Astrocyte (in vitro differentiated cells and primary cell): ENCODE measurements around the gene FTO. TPM values are rescaled to one million over a fixed set of nuclear protein-coding genes. Genes with fewer than 3 reads are reported as not detected.
A peak's percentile ranks its signal among the peaks of the same experiment; 100 is the strongest.
"Not testable (repeated sequence)": the region's sequence is repeated elsewhere in the genome, so short reads cannot be mapped to it uniquely, and the experiment has no call there.

ENCODE experiments used
- DNase-seq: peaks from one replicate; pipeline ENCODE4 v3.0.0-alpha.2; 2010; ENCODE audit warnings: low read depth
- FAIRE-seq: peaks from 2 replicates; lab custom pipeline; 2011; peaks lifted over from hg19 to GRCh38; lab: Jason Lieb, UNC
- H2AFZ ChIP-seq: 2 replicates; pipeline ENCODE4 v1.6.0; 2012; ENCODE audit warnings: low read depth, low read length, inconsistent platforms
- H3K27ac ChIP-seq: 2 replicates; pipeline ENCODE4 v1.5.1; 2011; ENCODE audit warnings: low read depth, low read length, inconsistent platforms
- H3K27me3 ChIP-seq: 2 replicates; pipeline ENCODE4 v1.6.0; 2011; ENCODE audit warnings: low read length, inconsistent platforms; ENCODE audit not compliant: insufficient read depth
- H3K36me3 ChIP-seq: 2 replicates; pipeline ENCODE4 v1.5.1; 2011; ENCODE audit warnings: low read length, inconsistent platforms; ENCODE audit not compliant: insufficient read depth
- H3K4me1 ChIP-seq: 2 replicates; pipeline ENCODE4 v1.5.1; 2011; ENCODE audit warnings: low read length, inconsistent platforms; ENCODE audit not compliant: insufficient read depth
- H3K4me2 ChIP-seq: 2 replicates; pipeline ENCODE4 v1.6.0; 2012; ENCODE audit warnings: low read length, inconsistent platforms
- H3K4me3 ChIP-seq: 2 replicates; pipeline ENCODE4 v1.5.1; 2011; ENCODE audit warnings: low read depth, mild to moderate bottlenecking, low read length, inconsistent platforms; ENCODE audit not compliant: insufficient read depth
- H3K79me2 ChIP-seq: 2 replicates; pipeline ENCODE4 v1.6.0; 2012; ENCODE audit warnings: mild to moderate bottlenecking, low read length, inconsistent platforms; ENCODE audit not compliant: insufficient read depth
- H3K9ac ChIP-seq: 2 replicates; pipeline ENCODE4 v1.6.0; 2012; ENCODE audit warnings: mild to moderate bottlenecking, low read length, inconsistent platforms
- H3K9me3 ChIP-seq: 2 replicates; pipeline ENCODE4 v1.5.1; 2012; ENCODE audit warnings: low read depth, mild to moderate bottlenecking, low read length, inconsistent platforms; ENCODE audit not compliant: insufficient read depth
- H4K20me1 ChIP-seq: 2 replicates; pipeline ENCODE4 v1.6.0; 2012; ENCODE audit warnings: low read length, inconsistent platforms; ENCODE audit not compliant: insufficient read depth
- H3K27ac Mint-ChIP-seq: one replicate; pipeline ENCODE4 v1.8.0; 2021; ENCODE audit warnings: mild to moderate bottlenecking, mixed read lengths; ENCODE audit not compliant: unreplicated experiment
- H3K27me3 Mint-ChIP-seq: one replicate; pipeline ENCODE4 v1.8.0; 2021; ENCODE audit warnings: low read depth, mixed read lengths; ENCODE audit not compliant: unreplicated experiment
- H3K36me3 Mint-ChIP-seq: one replicate; pipeline ENCODE4 v1.8.0; 2021; ENCODE audit warnings: low read depth, mixed read lengths; ENCODE audit not compliant: unreplicated experiment
- H3K4me1 Mint-ChIP-seq: one replicate; pipeline ENCODE4 v1.8.0; 2021; ENCODE audit warnings: low read depth, mixed read lengths; ENCODE audit not compliant: unreplicated experiment
- H3K4me3 Mint-ChIP-seq: one replicate; pipeline ENCODE4 v1.8.0; 2021; ENCODE audit warnings: mild to moderate bottlenecking, moderate library complexity, mixed read lengths; ENCODE audit not compliant: unreplicated experiment
- H3K9me3 Mint-ChIP-seq: one replicate; pipeline ENCODE4 v1.8.0; 2021; ENCODE audit warnings: mild to moderate bottlenecking, mixed read lengths; ENCODE audit not compliant: unreplicated experiment
- CTCF ChIP-seq: IDR thresholded peaks from 2 replicates; pipeline ENCODE4 v1.5.1; 2011; ENCODE audit warnings: low read depth, mild to moderate bottlenecking, inconsistent platforms, low read length, moderate library complexity; ENCODE audit not compliant: insufficient read depth
- EZH2 ChIP-seq: IDR thresholded peaks from 2 replicates; pipeline ENCODE4 v1.6.1; 2012; ENCODE audit warnings: mild to moderate bottlenecking, low read length, inconsistent platforms; ENCODE audit not compliant: insufficient read depth
- total RNA-seq: library from RNA; stranded (reverse); gene quantifications from 2 replicates; pipeline ENCODE4 v1.2.1, GENCODE V29; 2021

The FTO gene
- total RNA-seq, 1 donor from 2014 or later, result 73.1 TPM

GRCh38 chr16:53692146-53692545 is 11.8 kb upstream of the FTO start:
- Histone ChIP-seq H4K20me1 (no peaks in the 10 kb centered on the region), H2AFZ (no peak overlapping the region), H3K4me2 (no peak overlapping the region), H3K9me3 (no peaks in the 10 kb centered on the region), H3K79me2 (no peaks in the 10 kb centered on the region), H3K4me3 (no peak overlapping the region), H3K9ac (no peak overlapping the region), H3K36me3 (peaks cover 3% of the 10 kb centered on the region), H3K27me3 (no peaks in the 10 kb centered on the region), H3K27ac (no peak overlapping the region), H3K4me1 (no peaks in the 10 kb centered on the region)
- H3K4me1 Mint-ChIP-seq, result peaks cover 10% of the 10 kb centered on the region
- H3K4me3 Mint-ChIP-seq, result no peak overlapping the region
- no peaks in the 10 kb centered on the region for H3K27me3 Mint-ChIP-seq
- TF ChIP-seq CTCF (no peak), EZH2 (no peak)
- peaks cover 8% of the 10 kb centered on the region for H3K36me3 Mint-ChIP-seq
- DNase-seq (no peak), FAIRE-seq (no peak)
- peaks cover 1% of the 10 kb centered on the region for H3K9me3 Mint-ChIP-seq
- H3K27ac Mint-ChIP-seq, result peak overlapping the region; percentile 10

GRCh38 chr16:53693320-53693719 is 10.6 kb upstream of the FTO start:
- Histone ChIP-seq H3K27ac (no peak overlapping the region), H3K79me2 (no peaks in the 10 kb centered on the region), H3K27me3 (no peaks in the 10 kb centered on the region), H3K9me3 (no peaks in the 10 kb centered on the region), H2AFZ (no peak overlapping the region), H3K4me2 (no peak overlapping the region), H3K9ac (no peak overlapping the region), H4K20me1 (no peaks in the 10 kb centered on the region), H3K36me3 (peaks cover 3% of the 10 kb centered on the region), H3K4me3 (no peak overlapping the region), H3K4me1 (no peaks in the 10 kb centered on the region)
- Mint-ChIP-seq H3K9me3 (peaks cover 2% of the 10 kb centered on the region), H3K27me3 (no peaks in the 10 kb centered on the region), H3K27ac (no peak overlapping the region), H3K4me3 (no peak overlapping the region), H3K4me1 (peaks cover 10% of the 10 kb centered on the region), H3K36me3 (peaks cover 9% of the 10 kb centered on the region)
- DNase-seq, result no peak
- no peak for FAIRE-seq
- TF ChIP-seq EZH2 (no peak), CTCF (no peak)

- peak overlapping the region; percentile 3 for H3K9ac ChIP-seq
- no peak overlapping the region for H3K4me3 Mint-ChIP-seq
- no peaks in the 10 kb centered on the region for H4K20me1 ChIP-seq
- H3K36me3 ChIP-seq, result peaks cover 3% of the 10 kb centered on the region
- no peaks in the 10 kb centered on the region for H3K9me3 ChIP-seq
- H3K4me1 ChIP-seq, result no peaks in the 10 kb centered on the region
- DNase-seq (peak; percentile 92), FAIRE-seq (peak; percentile 100)
- H3K9me3 Mint-ChIP-seq, result peaks cover 2% of the 10 kb centered on the region
- TF ChIP-seq EZH2 (no peak), CTCF (no peak)
- peak overlapping the region; percentile 81 for H3K27ac Mint-ChIP-seq
- no peaks in the 10 kb centered on the region for H3K27me3 Mint-ChIP-seq
- H3K4me2 ChIP-seq, result peak overlapping the region; percentile 19
- peaks cover 9% of the 10 kb centered on the region for H3K36me3 Mint-ChIP-seq
- H3K27me3 ChIP-seq, result no peaks in the 10 kb centered on the region
- peaks cover 10% of the 10 kb centered on the region for H3K4me1 Mint-ChIP-seq
- H2AFZ ChIP-seq, result no peak overlapping the region
- H3K27ac ChIP-seq, result peak overlapping the region; percentile 63
- no peaks in the 10 kb centered on the region for H3K79me2 ChIP-seq
- H3K4me3 ChIP-seq, result no peak overlapping the region
Observed at GRCh38 chr16:53695070-53695469, 8.9 kb upstream of the FTO start.

GRCh38 chr16:53698271-53698670 is 5.7 kb upstream of the FTO start:
- H3K36me3 Mint-ChIP-seq, result peaks cover 14% of the 10 kb centered on the region
- H3K4me3 Mint-ChIP-seq, H3K9me3 Mint-ChIP-seq, H4K20me1 ChIP-seq, DNase-seq, H3K4me3 ChIP-seq, H3K27me3 Mint-ChIP-seq, H3K27ac Mint-ChIP-seq, H3K27ac ChIP-seq, FAIRE-seq, H3K4me1 Mint-ChIP-seq, H3K4me2 ChIP-seq, H2AFZ ChIP-seq, H3K36me3 ChIP-seq, H3K4me1 ChIP-seq, H3K9me3 ChIP-seq, H3K9ac ChIP-seq, H3K27me3 ChIP-seq: not testable (repeated sequence)
- H3K79me2 ChIP-seq, result peaks cover 10% of the 10 kb centered on the region
